ENCODE data around the gene CHKA. TPM values are rescaled to one million over a fixed set of nuclear protein-coding genes. Genes with fewer than 3 reads are reported as not detected.

Gene CHKA
- total and polyA plus RNA-seq, 2 of the 8 experiments (the other 6 are each of a cell fraction or from before 2014, with no cell fraction given) = 61.2 to 86.6 TPM

DNA sequence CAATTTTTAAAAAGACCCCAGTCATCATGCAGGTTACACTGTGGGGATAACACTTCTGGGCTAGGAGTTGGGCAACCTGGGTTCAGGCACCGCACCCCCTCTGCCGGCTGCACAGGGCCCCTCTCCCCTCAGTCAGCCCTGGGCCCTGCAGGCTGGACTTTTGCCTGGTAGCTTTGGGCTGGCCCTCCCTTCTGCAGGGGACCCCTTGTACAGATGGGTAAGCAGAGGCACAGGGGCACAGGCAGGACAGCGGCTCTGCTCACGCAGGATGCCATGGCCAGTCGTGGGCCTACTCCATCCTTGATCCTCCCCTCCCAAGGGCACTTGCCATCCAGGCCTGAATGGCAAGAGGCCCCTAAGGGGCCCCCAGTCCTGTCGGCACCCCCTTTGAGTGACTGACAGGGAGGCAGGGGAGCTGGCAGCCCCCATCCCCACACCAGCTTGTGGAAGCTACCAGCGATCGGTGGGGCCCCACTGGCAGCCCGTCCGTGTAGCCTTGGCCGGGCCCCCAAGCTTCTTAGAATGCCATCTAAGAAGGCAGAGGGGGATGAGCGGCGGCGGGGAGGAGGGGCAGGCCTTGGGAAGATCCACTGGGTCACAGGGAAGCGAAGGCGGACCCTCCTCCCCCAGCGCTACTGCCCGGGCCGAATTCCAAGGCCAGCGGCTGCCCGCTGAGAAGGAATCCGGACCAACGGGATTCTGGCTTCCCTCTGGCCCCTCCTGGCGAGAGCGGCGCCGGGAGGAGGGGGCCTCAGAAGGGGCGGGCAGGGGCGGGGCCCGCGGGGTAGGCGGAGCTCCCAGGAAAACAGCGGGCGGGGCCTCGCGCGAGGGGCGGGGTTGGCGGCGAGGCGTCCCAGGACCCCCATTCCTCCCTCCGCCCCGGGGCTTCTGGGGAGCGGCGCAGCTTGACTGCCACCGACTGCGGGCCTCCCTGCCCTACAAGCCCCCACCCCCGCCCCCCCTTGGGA lies 6.8 kb upstream of the CHKA start:
- Histone ChIP-seq H3K27me3 (replicated peaks in 1 of 4; ENCODE audit: control insufficient read depth in 3 of 4, extremely low read depth in 1 of 4, insufficient read depth in 3 of 4, low read length in 3 of 4) (no peaks in the 10 kb centered on the region), H3K27ac (ENCODE audit: low read depth, low read length) (peak overlapping the region; percentile 91), H2BK20ac (ENCODE audit: low read length) (peak overlapping the region; percentile 88), H4K20me1 (replicated peaks in 1 of 2; ENCODE audit: control insufficient read depth in 1 of 2, insufficient read depth in 2 of 2, low read length in 2 of 2) (no peaks in the 10 kb centered on the region), H3K4ac (replicated peaks; ENCODE audit: insufficient read length, low read depth, low read length) (peak overlapping the region; percentile 100), H2BK120ac (replicated peaks; ENCODE audit: low read depth, low read length) (peak overlapping the region; percentile 99), H3K79me1 (ENCODE audit: low read depth, low read length) (no peaks in the 10 kb centered on the region; the same call in 1 of the 2 replicates), H3K36me3 (ENCODE audit: control insufficient read depth in 2 of 4, insufficient read depth in 4 of 4, low read length in 3 of 4) (no peaks in the 10 kb centered on the region; a peak in 1 of 8 replicates), H3K9me3 (ENCODE audit: insufficient read depth in 2 of 2, low read depth in 1 of 2, low read length in 1 of 2) (peaks cover 19 to 25% of the 10 kb centered on the region in 2 experiments), H4K91ac (replicated peaks; ENCODE audit: insufficient read length, low read length) (peak overlapping the region; percentile 100), H4K5ac (ENCODE audit: insufficient read length, low read depth, low read length) (peak overlapping the region; percentile 99), H3K56ac (replicated peaks; ENCODE audit: insufficient read length, low read depth, low read length) (peak overlapping the region; percentile 82), H3K4me1 (replicated peaks in 1 of 4; ENCODE audit: control insufficient read depth in 3 of 4, insufficient read depth in 4 of 4, low read length in 3 of 4) (peaks cover 14 to 34% (median 23%) of the 10 kb centered on the region in 4 experiments), H3K9ac (replicated peaks in 1 of 4; ENCODE audit: extremely low read depth in 1 of 4, low read depth in 3 of 4, low read length in 3 of 4) (peak overlapping the region in 3 of 4 experiments; percentile 35 to 54 (median 53); a peak in 6 of 7 replicates), H4K8ac (ENCODE audit: extremely low read depth, insufficient read depth, low read length) (peak overlapping the region; percentile 94), H3K23me2 (ENCODE audit: low read depth, low read length) (no peaks in the 10 kb centered on the region; the same call in 1 of the 2 replicates), H2AK5ac (ENCODE audit: low read depth, low read length) (peak overlapping the region; percentile 92), H3K79me2 (ENCODE audit: control insufficient read depth in 1 of 2, insufficient read depth in 2 of 2, low read length in 2 of 2) (0 out of 4 replicates have a peak, but pooled peaks cover 0 to 3% of the 10 kb centered on the region in 2 experiments), H2BK12ac (ENCODE audit: low read depth, low read length) (peak overlapping the region; percentile 94), H3K4me3 (ENCODE audit: extremely low read depth in 1 of 4, insufficient read depth in 2 of 4, low read depth in 3 of 4, low read length in 4 of 4) (peak overlapping the region in 3 of 4 experiments; percentile 25 to 51 (median 42); a peak in 4 of 8 replicates), H2AFZ (ENCODE audit: low read length) (no peak overlapping the region), H2BK5ac (ENCODE audit: low read depth, low read length) (peak overlapping the region; percentile 99), H2BK15ac (ENCODE audit: low read length) (peak overlapping the region; percentile 24; the same call in 1 of the 2 replicates), H3K14ac (ENCODE audit: insufficient read length) (peak overlapping the region; percentile 82), H3K4me2 (ENCODE audit: insufficient read depth in 1 of 2, low read depth in 2 of 2, low read length in 2 of 2) (peak overlapping the region; percentile 56 to 70), H3K23ac (ENCODE audit: insufficient read length) (no peak overlapping the region), H3K18ac (ENCODE audit: extremely low read depth, low read length) (peak overlapping the region; percentile 99)
- FAIRE-seq (no peak), DNase-seq (ENCODE audit: low read depth in 1 of 2, low spot score in 2 of 2) (peak; percentile 94 to 96)
- ChIA-PET CTCF (ENCODE audit: partially characterized antibody) (interaction anchor here (1.1 to 2.4 kb wide), 5 partner anchors 10 to 81 kb away, joined by 3 to 10 read pairs (median 5); no protein-coding TSS in a partner anchor), POLR2A (ENCODE audit: partially characterized antibody) (interaction anchor here (0.8 to 4.8 kb wide), 15 partner anchors 9 to 87 kb away, joined by 3 to 52 read pairs (median 4); no protein-coding TSS in a partner anchor)
- 9% methylated on average over 17 of the region's 48 CpGs; no CpG with 5 or more reads in 1 of the 2 experiments for WGBS, 2 experiments (ENCODE audit: extremely low coverage in 1 of 2, insufficient coverage in 1 of 2, insufficient read length in 1 of 2, insufficient replicate concordance in 2 of 2, low coverage in 1 of 2, low lambda C conversion rate in 2 of 2, missing lambda C conversion rate in 1 of 2)
- peak; percentile 94 for TF ChIP-seq SP1 (IDR thresholded peaks at IDR 0.05; ENCODE audit: low read depth, low read length)
- peak; percentile 83 to 94 for TF ChIP-seq EP300 (IDR thresholded peaks at IDR 0.05; ENCODE audit: borderline replicate concordance in 1 of 2, low read depth in 2 of 2, low read length in 2 of 2)
- peak; percentile 34; the same call in 1 of the 2 replicates for TF ChIP-seq TAF1 (IDR thresholded peaks at IDR 0.05; ENCODE audit: low read depth, low read length)
- TF ChIP-seq TAF7 (optimal IDR thresholded peaks at IDR 0.05; ENCODE audit: borderline replicate concordance, low read depth, low read length) = peak; percentile 60
- peak; percentile 89 for TF ChIP-seq KDM1A (IDR thresholded peaks at IDR 0.05; ENCODE audit: borderline replicate concordance, low read length)
- TF ChIP-seq TCF12 (IDR thresholded peaks at IDR 0.05; ENCODE audit: low read depth, low read length) = peak; percentile 69; the same call in 1 of the 2 replicates
- TF ChIP-seq, protein P1, sequence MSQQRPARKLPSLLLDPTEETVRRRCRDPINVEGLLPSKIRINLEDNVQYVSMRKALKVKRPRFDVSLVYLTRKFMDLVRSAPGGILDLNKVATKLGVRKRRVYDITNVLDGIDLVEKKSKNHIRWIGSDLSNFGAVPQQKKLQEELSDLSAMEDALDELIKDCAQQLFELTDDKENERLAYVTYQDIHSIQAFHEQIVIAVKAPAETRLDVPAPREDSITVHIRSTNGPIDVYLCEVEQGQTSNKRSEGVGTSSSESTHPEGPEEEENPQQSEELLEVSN (IDR thresholded peaks at IDR 0.05) = peak; percentile 12; the same call in 1 of the 2 replicates
- peak; percentile 33; the same call in 1 of the 2 replicates for TF ChIP-seq CREB1 (IDR thresholded peaks at IDR 0.05)
- no peak for TF ChIP-seq JUND (IDR thresholded peaks at IDR 0.05; ENCODE audit: low read length)

Measured in H1 (cell line).